GM18868 (cell line): ENCODE results near the gene GPR61.
A peak's percentile ranks its signal among the peaks of the same experiment; 100 is the strongest.

Experiments
- ATAC-seq: cut with Tn5 transposase; IDR thresholded peaks from one replicate; pipeline ENCODE4 v1.9.1; 2021; ENCODE audit warnings: mild to moderate bottlenecking, moderate library complexity; ENCODE audit not compliant: unreplicated experiment

GPR61 gene

GRCh38 chr1:109508873-109509175 is 30.8 kb upstream of the GPR61 start:
- no peak for ATAC-seq

- no peak for ATAC-seq
Observed at GRCh38 chr1:109509176-109510134, 30.2 kb upstream of the GPR61 start, which contains the start of gene AMIGO1. TSS of gene AMIGO1 (minus strand) at chr1:109509727. CDS start at chr1:109508912, 815 bp downstream.

GRCh38 chr1:109513110-109513710 is 26.5 kb upstream of the GPR61 start:
- ATAC-seq: no peak

GRCh38 chr1:109514846-109515245 is 24.8 kb upstream of the GPR61 start:
- no peak for ATAC-seq

GRCh38 chr1:109516872-109517271 is 22.8 kb upstream of the GPR61 start:
- no peak for ATAC-seq

- no peak for ATAC-seq
Observed at GRCh38 chr1:109517337-109517736, 22.3 kb upstream of the GPR61 start.

- no peak for ATAC-seq
Observed at GRCh38 chr1:109521002-109521951, 18.4 kb upstream of the GPR61 start.

GRCh38 chr1:109522026-109522425 is 17.6 kb upstream of the GPR61 start:
- no peak for ATAC-seq

- ATAC-seq: no peak
Observed at GRCh38 chr1:109523706-109524105, 16.0 kb upstream of the GPR61 start.

- ATAC-seq: peak; percentile 88
Observed at GRCh38 chr1:109527098-109527811, 12.4 kb upstream of the GPR61 start.

GRCh38 chr1:109527846-109528695 is 11.6 kb upstream of the GPR61 start:
- ATAC-seq: no peak

GRCh38 chr1:109528712-109529111 is 11.0 kb upstream of the GPR61 start:
- no peak for ATAC-seq

GRCh38 chr1:109529881-109530456 is 9.7 kb upstream of the GPR61 start:
- no peak for ATAC-seq

GRCh38 chr1:109530457-109531087 is 9.1 kb upstream of the GPR61 start:
- ATAC-seq: no peak

GRCh38 chr1:109531380-109531779 is 8.3 kb upstream of the GPR61 start:
- no peak for ATAC-seq

- ATAC-seq: no peak
Observed at GRCh38 chr1:109531826-109532364, 7.8 kb upstream of the GPR61 start.

- peak; percentile 84 for ATAC-seq
Observed at GRCh38 chr1:109532365-109533136, 7.1 kb upstream of the GPR61 start.
